ENCODE results near the gene PIH1D2. TPM values are rescaled to one million over a fixed set of nuclear protein-coding genes. Genes with fewer than 3 reads are reported as not detected.
"Not testable (repeated sequence)": the region's sequence is repeated elsewhere in the genome, so short reads cannot be mapped to it uniquely, and the experiment has no call there.

Gene PIH1D2
- total and polyA plus RNA-seq, 4 donors, result 5.1 to 14.5 (median 10.0) TPM

GRCh38 chr11:112037527-112037926 lies 36.3 kb downstream of the PIH1D2 start:
- Histone ChIP-seq H3K9ac (ENCODE audit: insufficient read depth in 1 of 2, low read length in 2 of 2) (no peak overlapping the region), H3K4me1 (ENCODE audit: control insufficient read depth in 5 of 5, insufficient read depth in 5 of 5, low read length in 5 of 5) (peaks cover 0 to 2% (median 0%) of the 10 kb centered on the region in 5 donors), H3K36me3 (ENCODE audit: control insufficient read depth in 4 of 4, insufficient read depth in 4 of 4, low read length in 4 of 4) (peaks cover 8 to 20% (median 15%) of the 10 kb centered on the region in 4 donors), H3K27me3 (ENCODE audit: control insufficient read depth in 3 of 3, insufficient read depth in 3 of 3, low read length in 2 of 3) (no peaks in the 10 kb centered on the region), H3K9me3 (ENCODE audit: control insufficient read depth in 4 of 4, insufficient read depth in 3 of 4, low read length in 3 of 4) (no peaks in the 10 kb centered on the region), H3K4me3 (no peak overlapping the region), H3K27ac (ENCODE audit: low read depth in 1 of 2, low read length in 1 of 2) (no peak overlapping the region)
- TF ChIP-seq, protein P1, sequence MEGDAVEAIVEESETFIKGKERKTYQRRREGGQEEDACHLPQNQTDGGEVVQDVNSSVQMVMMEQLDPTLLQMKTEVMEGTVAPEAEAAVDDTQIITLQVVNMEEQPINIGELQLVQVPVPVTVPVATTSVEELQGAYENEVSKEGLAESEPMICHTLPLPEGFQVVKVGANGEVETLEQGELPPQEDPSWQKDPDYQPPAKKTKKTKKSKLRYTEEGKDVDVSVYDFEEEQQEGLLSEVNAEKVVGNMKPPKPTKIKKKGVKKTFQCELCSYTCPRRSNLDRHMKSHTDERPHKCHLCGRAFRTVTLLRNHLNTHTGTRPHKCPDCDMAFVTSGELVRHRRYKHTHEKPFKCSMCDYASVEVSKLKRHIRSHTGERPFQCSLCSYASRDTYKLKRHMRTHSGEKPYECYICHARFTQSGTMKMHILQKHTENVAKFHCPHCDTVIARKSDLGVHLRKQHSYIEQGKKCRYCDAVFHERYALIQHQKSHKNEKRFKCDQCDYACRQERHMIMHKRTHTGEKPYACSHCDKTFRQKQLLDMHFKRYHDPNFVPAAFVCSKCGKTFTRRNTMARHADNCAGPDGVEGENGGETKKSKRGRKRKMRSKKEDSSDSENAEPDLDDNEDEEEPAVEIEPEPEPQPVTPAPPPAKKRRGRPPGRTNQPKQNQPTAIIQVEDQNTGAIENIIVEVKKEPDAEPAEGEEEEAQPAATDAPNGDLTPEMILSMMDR (IDR thresholded peaks at IDR 0.05; ENCODE audit: control extremely low read depth, extremely low read depth), result no peak
- no peak for DNase-seq
- no peak for ATAC-seq (ENCODE audit: insufficient read depth, low FRiP score)

GRCh38 chr11:112033902-112034301 lies 39.9 kb downstream of the PIH1D2 start:
- peaks cover 14 to 32% (median 26%) of the 10 kb centered on the region in 4 donors for H3K36me3 ChIP-seq (ENCODE audit: control insufficient read depth in 4 of 4, insufficient read depth in 4 of 4, low read length in 4 of 4)
- no peak for ATAC-seq (ENCODE audit: insufficient read depth, low FRiP score)

DNA sequence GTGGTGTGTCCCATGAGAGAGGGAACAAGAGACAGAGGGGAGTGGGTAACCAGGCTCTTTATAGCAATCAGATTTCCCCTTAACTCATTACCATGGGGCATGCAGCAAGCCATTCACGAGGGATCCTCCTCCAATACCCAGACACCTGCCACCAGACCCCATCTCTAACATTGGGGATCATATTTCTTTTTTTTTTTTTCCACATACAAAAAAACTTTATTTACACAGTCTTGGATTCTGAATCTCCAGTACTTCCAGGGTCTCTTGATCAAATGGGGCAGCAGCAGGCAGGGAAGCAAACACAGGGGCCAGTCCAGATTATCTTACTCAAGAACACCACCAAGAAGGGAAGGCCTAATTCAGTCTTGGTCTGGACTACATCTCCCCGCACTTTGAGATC lies 44.4 kb downstream of the PIH1D2 start:
- Histone ChIP-seq H3K36me3 (ENCODE audit: control insufficient read depth in 4 of 4, insufficient read depth in 4 of 4, low read length in 4 of 4) (peaks cover 23 to 27% (median 25%) of the 10 kb centered on the region in 4 donors), H3K9ac (ENCODE audit: insufficient read depth in 1 of 2, low read length in 2 of 2) (no peak overlapping the region), H3K4me3 (no peak overlapping the region), H3K27me3 (ENCODE audit: control insufficient read depth in 3 of 3, insufficient read depth in 3 of 3, low read length in 2 of 3) (no peaks in the 10 kb centered on the region), H3K4me1 (ENCODE audit: control insufficient read depth in 5 of 5, insufficient read depth in 5 of 5, low read length in 5 of 5) (peaks cover 0 to 6% (median under 1%) of the 10 kb centered on the region in 5 donors), H3K9me3 (ENCODE audit: control insufficient read depth in 4 of 4, insufficient read depth in 3 of 4, low read length in 3 of 4) (no peaks in the 10 kb centered on the region), H3K27ac (ENCODE audit: low read depth in 1 of 2, low read length in 1 of 2) (no peak overlapping the region)
- DNase-seq, result no peak
- TF ChIP-seq, protein P1 (IDR thresholded peaks at IDR 0.05; ENCODE audit: control extremely low read depth, extremely low read depth), result no peak
- no peak for ATAC-seq (ENCODE audit: insufficient read depth, low FRiP score)
- 94 to 97% methylated on average over 2 of the region's 2 CpGs for WGBS, 2 donors

More at GRCh38 chr11:112033902-112034301, 39.9 kb downstream of the PIH1D2 start:
- Histone ChIP-seq H3K4me3 (no peak overlapping the region), H3K27me3 (ENCODE audit: control insufficient read depth in 3 of 3, insufficient read depth in 3 of 3, low read length in 2 of 3) (no peaks in the 10 kb centered on the region), H3K27ac (ENCODE audit: low read depth in 1 of 2, low read length in 1 of 2) (no peak overlapping the region), H3K9me3 (ENCODE audit: control insufficient read depth in 4 of 4, insufficient read depth in 3 of 4, low read length in 3 of 4) (no peaks in the 10 kb centered on the region), H3K9ac (ENCODE audit: insufficient read depth in 1 of 2, low read length in 2 of 2) (no peak overlapping the region), H3K4me1 (ENCODE audit: control insufficient read depth in 5 of 5, insufficient read depth in 5 of 5, low read length in 5 of 5) (no peaks in the 10 kb centered on the region)
- TF ChIP-seq, protein P1 (IDR thresholded peaks at IDR 0.05; ENCODE audit: control extremely low read depth, extremely low read depth), result no peak
- DNase-seq, result no peak
- WGBS, 2 donors, result 89 to 93% methylated on average over 3 of the region's 3 CpGs

DNA sequence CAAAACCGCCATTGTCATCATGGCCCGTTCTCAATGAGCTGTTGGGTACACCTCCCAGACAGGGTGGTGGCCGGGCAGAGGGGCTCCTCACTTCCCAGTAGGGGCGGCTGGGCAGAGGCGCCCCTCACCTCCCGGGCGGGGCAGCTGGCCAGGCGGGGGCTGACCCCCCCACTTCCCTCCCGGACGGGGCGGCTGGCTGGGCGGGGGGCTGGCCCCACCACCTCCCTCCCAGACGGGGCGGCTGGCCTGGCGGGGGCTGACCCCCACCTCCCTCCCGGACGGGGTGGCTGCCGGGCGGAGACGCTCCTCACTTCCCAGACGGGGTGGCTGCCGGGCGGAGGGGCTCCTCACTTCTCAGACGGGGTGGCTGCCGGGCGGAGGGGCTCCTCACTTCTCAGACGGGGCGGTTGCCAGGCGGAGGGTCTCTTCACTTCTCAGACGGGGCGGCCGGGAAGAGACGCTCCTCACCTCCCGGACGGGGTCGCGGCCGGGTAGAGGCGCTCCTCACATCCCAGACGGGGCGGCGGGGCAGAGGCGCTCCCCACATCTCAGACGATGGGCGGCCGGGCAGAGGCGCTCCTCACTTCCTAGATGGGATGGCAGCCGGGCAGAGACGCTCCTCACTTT lies 46.9 kb downstream of the PIH1D2 start:
- not testable (repeated sequence) for H3K4me3 ChIP-seq; ATAC-seq (ENCODE audit: insufficient read depth, low FRiP score); H3K27me3 ChIP-seq (ENCODE audit: control insufficient read depth in 3 of 3, insufficient read depth in 3 of 3, low read length in 2 of 3); DNase-seq; H3K9ac ChIP-seq (ENCODE audit: insufficient read depth in 1 of 2, low read length in 2 of 2); H3K9me3 ChIP-seq (ENCODE audit: control insufficient read depth in 4 of 4, insufficient read depth in 3 of 4, low read length in 3 of 4)
- Histone ChIP-seq H3K4me1 (ENCODE audit: control insufficient read depth in 5 of 5, insufficient read depth in 5 of 5, low read length in 5 of 5) (peaks cover 0 to 10% (median 4%) of the 10 kb centered on the region in 5 donors), H3K27ac (ENCODE audit: low read depth in 1 of 2, low read length in 1 of 2) (peak overlapping the region in 1 of 2 donors; percentile 35), H3K36me3 (ENCODE audit: control insufficient read depth in 4 of 4, insufficient read depth in 4 of 4, low read length in 4 of 4) (peaks cover 15 to 25% (median 21%) of the 10 kb centered on the region in 4 donors)
- WGBS, 2 donors, result 93 to 94% methylated on average over 31 to 45 of the region's 49 CpGs

All from lung (tissue), 12 donors.